HepG2 (cell line): ENCODE measurements around the gene SPTBN2. TPM values are rescaled to one million over a fixed set of nuclear protein-coding genes. Genes with fewer than 3 reads are reported as not detected.

Experiments used
- CBX5 ChIP-seq: sonication (generic); formaldehyde crosslinking; IDR thresholded peaks from 2 replicates; pipeline ENCODE4 v1.4.0; 2020; ENCODE audit warnings: missing genetic modification reagents, borderline replicate concordance
- CENPBD1 ChIP-seq: sonication (generic); formaldehyde crosslinking; IDR thresholded peaks from 2 replicates; pipeline ENCODE4 v1.8.0; 2022; ENCODE audit warnings: missing genetic modification reagents, low read depth, mild to moderate bottlenecking, borderline replicate concordance
- ELF1 ChIP-seq: sonication (generic); formaldehyde crosslinking; IDR thresholded peaks from 2 replicates; pipeline ENCODE4 v1.4.0; 2020; ENCODE audit warnings: missing genetic modification reagents
- ETV5 ChIP-seq: IDR thresholded peaks from 2 replicates; pipeline ENCODE4 v1.6.1; 2018; ENCODE audit warnings: missing biosample characterization, missing genetic modification reagents, inconsistent platforms, borderline replicate concordance
- FLYWCH1 ChIP-seq: sonication (generic); formaldehyde crosslinking; IDR thresholded peaks from 2 replicates; pipeline ENCODE4 v1.8.1; 2023; ENCODE audit warnings: mild to moderate bottlenecking, missing genetic modification reagents
- FOSL1 ChIP-seq: sonication (generic); formaldehyde crosslinking; IDR thresholded peaks from 2 replicates; pipeline ENCODE4 v1.9.0; 2021; ENCODE audit warnings: missing genetic modification reagents, borderline replicate concordance
- FOSL2 ChIP-seq: sonication (generic); formaldehyde crosslinking; IDR thresholded peaks from 2 replicates; pipeline ENCODE4 v1.4.0; 2020; ENCODE audit warnings: missing genetic modification reagents
- GABPA ChIP-seq, 2 experiments: IDR thresholded peaks; 2 replicates each; pipeline ENCODE4 v1.6.1; 2011 to 2016; ENCODE audit warnings: low read depth in 2 of 2, low read length in 1 of 2, missing biosample characterization in 1 of 2, missing genetic modification characterization in 1 of 2
- GABPB1 ChIP-seq: IDR thresholded peaks from 2 replicates; pipeline ENCODE4 v1.6.1; 2016; ENCODE audit warnings: mild to moderate bottlenecking, missing genetic modification reagents, moderate library complexity, missing compliant biosample characterization
- MXI1 ChIP-seq: IDR thresholded peaks from 3 replicates; pipeline ENCODE4 v1.6.1; 2012; ENCODE audit warnings: low read depth, low read length, inconsistent platforms, borderline replicate concordance
- NAIF1 ChIP-seq: sonication (generic); formaldehyde crosslinking; IDR thresholded peaks from 2 replicates; pipeline ENCODE4 v1.5.0; 2020; ENCODE audit warnings: mild to moderate bottlenecking, missing genetic modification reagents, borderline replicate concordance
- PRPF4 ChIP-seq: fragments of 200-400 bp; formaldehyde crosslinking; IDR thresholded peaks from 2 replicates; pipeline ENCODE4 v1.6.1; 2016; ENCODE audit warnings: low read length, low read depth; ENCODE audit not compliant: poor library complexity, severe bottlenecking
- RARA ChIP-seq: IDR thresholded peaks from 2 replicates; pipeline ENCODE4 v1.6.1; 2016; ENCODE audit warnings: missing genetic modification reagents, missing compliant biosample characterization
- RFX1 ChIP-seq: fragments of 450-650 bp; IDR thresholded peaks from 2 replicates; pipeline ENCODE4 v1.6.1; 2017
- RXRB ChIP-seq: IDR thresholded peaks from 2 replicates; pipeline ENCODE4 v1.6.1; 2016; ENCODE audit warnings: borderline replicate concordance, missing genetic modification reagents, missing compliant biosample characterization
- SAP130 ChIP-seq: IDR thresholded peaks from 2 replicates; pipeline ENCODE4 v1.6.1; 2016; ENCODE audit warnings: low read depth
- SIX1 ChIP-seq: sonication (generic); formaldehyde crosslinking; IDR thresholded peaks from 2 replicates; pipeline ENCODE4 v1.4.0; 2020; ENCODE audit warnings: missing genetic modification reagents, borderline replicate concordance
- SIX4 ChIP-seq: sonication (generic); formaldehyde crosslinking; IDR thresholded peaks from 2 replicates; pipeline ENCODE4 v1.4.0; 2020; ENCODE audit warnings: missing genetic modification reagents
- SRSF9 ChIP-seq: fragments of 200-400 bp; formaldehyde crosslinking; IDR thresholded peaks from 2 replicates; pipeline ENCODE4 v1.6.1; 2018; ENCODE audit warnings: borderline replicate concordance, mild to moderate bottlenecking, low read depth, low read length; ENCODE audit not compliant: insufficient read depth, poor library complexity, severe bottlenecking
- TFAP4 ChIP-seq: sonication (generic); IDR thresholded peaks from 2 replicates; pipeline ENCODE4 v1.6.1; 2016; ENCODE audit warnings: low read depth, borderline replicate concordance
- U2AF2 ChIP-seq: fragments of 200-400 bp; formaldehyde crosslinking; IDR thresholded peaks from 2 replicates; pipeline ENCODE4 v1.6.1; 2017; ENCODE audit warnings: low read depth, mild to moderate bottlenecking, low read length
- YEATS2 ChIP-seq: sonication (generic); formaldehyde crosslinking; IDR thresholded peaks from 2 replicates; pipeline ENCODE4 v1.4.0; 2020; ENCODE audit warnings: missing genetic modification reagents, borderline replicate concordance
- ZNF230 ChIP-seq: sonication (generic); formaldehyde crosslinking; IDR thresholded peaks from 2 replicates; pipeline ENCODE4 v1.4.0; 2020; ENCODE audit warnings: mild to moderate bottlenecking, missing genetic modification reagents
- ZNF234 ChIP-seq: sonication (generic); formaldehyde crosslinking; conservative IDR thresholded peaks from 2 replicates; pipeline ENCODE4 v1.5.1; 2020; ENCODE audit warnings: mild to moderate bottlenecking, missing genetic modification reagents
- ZNF512B ChIP-seq: sonication (generic); formaldehyde crosslinking; IDR thresholded peaks from 2 replicates; pipeline ENCODE4 v1.5.1; 2020; ENCODE audit warnings: missing genetic modification reagents, mild to moderate bottlenecking, borderline replicate concordance
- ZNF761 ChIP-seq: sonication (generic); formaldehyde crosslinking; conservative IDR thresholded peaks from 2 replicates; pipeline ENCODE4 v1.4.0; 2020; ENCODE audit warnings: mild to moderate bottlenecking, missing genetic modification reagents
- ZNF883 ChIP-seq: sonication (generic); formaldehyde crosslinking; IDR thresholded peaks from 2 replicates; pipeline ENCODE4 v1.5.1; 2020; ENCODE audit warnings: mild to moderate bottlenecking, missing genetic modification reagents; ENCODE audit errors: not compliant biosample characterization
- polyA plus RNA-seq, 8 experiments: library from polyadenylated mRNA; depleted of rRNA in 3 of 8; stranded (reverse) in 7 of 8; unstranded in 1 of 8; fragments of >200 nt; fragmentation: Illumina TruSeq in 4 of 8; extraction: Trizol in 4 of 8; gene quantifications; 2 replicates each; pipeline versions ENCODE4 v1.2.1 to v1.2.3, GENCODE V29; 2011 to 2016; ENCODE audit warnings: low read depth in 4 of 8, missing spikeins in 1 of 8, mixed read lengths in 1 of 8; ENCODE audit not compliant: insufficient read depth in 1 of 8
- total RNA-seq, 5 experiments: library from RNA; depleted of rRNA; stranded (reverse); fragments of >200 nt; fragmentation: Illumina TruSeq; extraction: Trizol; gene quantifications; 2 replicates each; pipeline ENCODE4 v1.2.3, GENCODE V29; 2016; ENCODE audit warnings: low read depth in 1 of 5

SPTBN2 gene
- total and polyA plus RNA-seq, 2 of the 13 experiments (the other 11 are each of a cell fraction or from before 2014, with no cell fraction given) = 0.65 to 4.0 TPM

- TF ChIP-seq ZNF512B (CRISPR knock-in tag) (no peak), NAIF1 (CRISPR knock-in tag) (peak; percentile 82), SAP130 (CRISPR knock-in tag) (peak; percentile 91), ZNF883 (CRISPR knock-in tag) (no peak), SRSF9 (no peak), MXI1 (peak; percentile 97; the same call in 2 of the 3 replicates), CENPBD1 (CRISPR knock-in tag) (no peak), FOSL2 (peak; percentile 96), RXRB (peak; percentile 14; the same call in 1 of the 2 replicates), FLYWCH1 (CRISPR knock-in tag) (no peak), ZNF761 (CRISPR knock-in tag) (no peak), ETV5 (CRISPR knock-in tag) (peak; percentile 78; the same call in 1 of the 2 replicates), CBX5 (peak; percentile 50; the same call in 1 of the 2 replicates), PRPF4 (no peak), ELF1 (CRISPR knock-in tag) (peak; percentile 80), RARA (CRISPR knock-in tag) (peak; percentile 31; the same call in 1 of the 2 replicates), YEATS2 (CRISPR knock-in tag) (peak; percentile 54; the same call in 1 of the 2 replicates), ZNF230 (CRISPR knock-in tag) (no peak), U2AF2 (0 out of 2 replicates have a peak, but pooled peaks have one; percentile 76), GABPB1 (CRISPR knock-in tag) (peak; percentile 83), TFAP4 (peak; percentile 65; the same call in 1 of the 2 replicates), RFX1 (peak; percentile 95), SIX4 (peak; percentile 92), FOSL1 (CRISPR knock-in tag) (0 out of 2 replicates have a peak, but pooled peaks have one; percentile 38), ZNF234 (CRISPR knock-in tag) (no peak), GABPA (IDR thresholded peaks at IDR 0.05; ENCODE audit: low read depth, low read length) (peak; percentile 51), GABPA (CRISPR knock-in tag; IDR thresholded peaks at IDR 0.05; ENCODE audit: low read depth) (peak; percentile 86), SIX1 (peak; percentile 54; the same call in 1 of the 2 replicates)
Observed at GRCh38 chr11:66720223-66720898, 8.7 kb downstream of the SPTBN2 start (continued).
